Right atrium auricular region (tissue), 2 donors: Measurements from ENCODE around the gene HS3ST4. TPM values are rescaled to one million over a fixed set of nuclear protein-coding genes. Genes with fewer than 3 reads are reported as not detected.
A peak's percentile ranks its signal among the peaks of the same experiment; 100 is the strongest.

Experiments
- DNase-seq: peaks from one replicate; pipeline ENCODE4 v3.0.0-alpha.2; 2019; ENCODE audit warnings: low spot score
- H3K27ac ChIP-seq, 2 donors: fragments of 200-600 bp; sonication (generic); 1 replicate in 1 of 2; 2 replicates in 1 of 2; pipeline ENCODE4 v1.5.1; 2016 to 2019
- H3K27me3 ChIP-seq, 2 donors: fragments of 200-600 bp; sonication (generic); one replicate each; pipeline versions ENCODE4 v1.5.1 to v1.6.0; 2017 to 2019
- H3K36me3 ChIP-seq: fragments of 200-600 bp; sonication (generic); one replicate; pipeline ENCODE4 v1.5.1; 2016
- H3K4me1 ChIP-seq, 2 donors: fragments of 200-600 bp; sonication (generic); one replicate each; pipeline versions ENCODE4 v1.5.1 to v1.6.0; 2017 to 2019
- H3K4me3 ChIP-seq, 2 donors: fragments of 200-600 bp; sonication (generic); 1 replicate in 1 of 2; 2 replicates in 1 of 2; pipeline ENCODE4 v1.5.1; 2017 to 2019; ENCODE audit warnings: mild to moderate bottlenecking in 1 of 2, moderate library complexity in 1 of 2
- H3K9me3 ChIP-seq, 2 donors: fragments of 200-600 bp; sonication (generic); one replicate each; pipeline ENCODE4 v1.5.1; 2019
- total RNA-seq, 2 donors: library from RNA; depleted of rRNA; stranded (reverse); fragments of >200 nt; gene quantifications; one replicate each; pipeline ENCODE4 v1.1.0, GENCODE V29; 2016
- TF ChIP-seq, protein P1 (sequence below), 2 donors: fragments of 200-600 bp; sonication (generic); IDR thresholded peaks; one replicate each; pipeline ENCODE4 v1.5.1; 2019; ENCODE audit warnings: antibody characterized with exemption in 2 of 2

The HS3ST4 gene
- total RNA-seq, 2 donors from 2014 or later, result not detected

DNA sequence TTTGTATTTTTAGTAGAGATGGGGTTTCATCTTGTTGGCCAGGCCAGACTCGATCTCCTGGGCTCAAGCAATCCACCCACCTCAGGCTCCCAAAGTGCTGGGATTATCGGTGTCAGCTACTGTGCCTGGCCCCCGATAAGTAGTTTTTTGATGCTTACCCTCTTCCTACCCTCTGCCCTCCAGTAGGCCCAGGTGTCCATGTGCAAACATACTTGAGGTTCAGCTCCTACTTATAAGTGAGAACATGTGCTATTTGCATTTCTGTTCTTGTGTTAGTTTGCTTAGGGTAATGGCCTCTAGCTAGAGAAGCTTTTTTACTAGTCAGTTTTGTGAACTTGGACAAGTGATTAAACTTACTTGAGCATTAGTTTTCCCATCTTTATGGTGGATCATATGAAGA is 136.8 kb downstream of the HS3ST4 start:
- TF ChIP-seq, protein P1, sequence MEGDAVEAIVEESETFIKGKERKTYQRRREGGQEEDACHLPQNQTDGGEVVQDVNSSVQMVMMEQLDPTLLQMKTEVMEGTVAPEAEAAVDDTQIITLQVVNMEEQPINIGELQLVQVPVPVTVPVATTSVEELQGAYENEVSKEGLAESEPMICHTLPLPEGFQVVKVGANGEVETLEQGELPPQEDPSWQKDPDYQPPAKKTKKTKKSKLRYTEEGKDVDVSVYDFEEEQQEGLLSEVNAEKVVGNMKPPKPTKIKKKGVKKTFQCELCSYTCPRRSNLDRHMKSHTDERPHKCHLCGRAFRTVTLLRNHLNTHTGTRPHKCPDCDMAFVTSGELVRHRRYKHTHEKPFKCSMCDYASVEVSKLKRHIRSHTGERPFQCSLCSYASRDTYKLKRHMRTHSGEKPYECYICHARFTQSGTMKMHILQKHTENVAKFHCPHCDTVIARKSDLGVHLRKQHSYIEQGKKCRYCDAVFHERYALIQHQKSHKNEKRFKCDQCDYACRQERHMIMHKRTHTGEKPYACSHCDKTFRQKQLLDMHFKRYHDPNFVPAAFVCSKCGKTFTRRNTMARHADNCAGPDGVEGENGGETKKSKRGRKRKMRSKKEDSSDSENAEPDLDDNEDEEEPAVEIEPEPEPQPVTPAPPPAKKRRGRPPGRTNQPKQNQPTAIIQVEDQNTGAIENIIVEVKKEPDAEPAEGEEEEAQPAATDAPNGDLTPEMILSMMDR (IDR thresholded peaks at IDR 0.05), result no peak
- Histone ChIP-seq H3K4me3 (no peak overlapping the region), H3K36me3 (no peaks in the 10 kb centered on the region), H3K4me1 (no peaks in the 10 kb centered on the region), H3K27ac (no peak overlapping the region), H3K27me3 (no peaks in the 10 kb centered on the region), H3K9me3 (no peaks in the 10 kb centered on the region)
- no peak for DNase-seq

- Histone ChIP-seq H3K4me3 (no peak overlapping the region), H3K9me3 (no peaks in the 10 kb centered on the region), H3K4me1 (no peaks in the 10 kb centered on the region), H3K27me3 (no peaks in the 10 kb centered on the region), H3K36me3 (no peaks in the 10 kb centered on the region), H3K27ac (no peak overlapping the region)
- TF ChIP-seq, protein P1 (IDR thresholded peaks at IDR 0.05), result no peak
- no peak for DNase-seq
Observed at GRCh38 chr16:25832291-25832690, 140.5 kb downstream of the HS3ST4 start.

DNA sequence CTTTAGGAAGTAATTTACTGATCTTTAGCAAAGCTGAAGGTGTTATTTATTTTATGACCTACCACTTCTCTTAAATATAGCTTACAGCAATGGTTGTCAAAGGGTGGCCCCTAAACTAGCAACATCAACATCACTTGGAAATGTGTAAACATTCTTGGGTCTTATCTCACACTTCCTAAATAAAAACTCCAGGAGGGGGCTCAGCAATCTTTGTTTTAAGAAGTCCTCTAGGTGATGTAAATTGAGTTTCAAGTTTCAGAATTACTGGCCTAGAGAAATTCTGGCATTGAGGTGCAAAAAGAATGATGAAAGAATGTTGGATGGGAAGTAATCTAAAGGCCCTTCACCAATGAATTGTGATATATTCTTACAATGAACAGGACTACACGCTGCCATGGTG is 142.3 kb downstream of the HS3ST4 start:
- no peaks in the 10 kb centered on the region for H3K27me3 ChIP-seq
- TF ChIP-seq, protein P1 (IDR thresholded peaks at IDR 0.05), result no peak
- no peaks in the 10 kb centered on the region for H3K36me3 ChIP-seq
- H3K4me1 ChIP-seq, result no peaks in the 10 kb centered on the region
- no peak overlapping the region for H3K4me3 ChIP-seq
- no peak for DNase-seq
- no peaks in the 10 kb centered on the region for H3K9me3 ChIP-seq
- H3K27ac ChIP-seq, result no peak overlapping the region

GRCh38 chr16:25835126-25835525 is 143.4 kb downstream of the HS3ST4 start:
- H3K36me3 ChIP-seq, result no peaks in the 10 kb centered on the region
- no peak overlapping the region for H3K4me3 ChIP-seq
- no peak overlapping the region for H3K27ac ChIP-seq
- H3K9me3 ChIP-seq, result no peaks in the 10 kb centered on the region
- TF ChIP-seq, protein P1 (IDR thresholded peaks at IDR 0.05), result no peak
- DNase-seq, result no peak
- H3K27me3 ChIP-seq, result no peaks in the 10 kb centered on the region
- H3K4me1 ChIP-seq, result no peaks in the 10 kb centered on the region

DNA sequence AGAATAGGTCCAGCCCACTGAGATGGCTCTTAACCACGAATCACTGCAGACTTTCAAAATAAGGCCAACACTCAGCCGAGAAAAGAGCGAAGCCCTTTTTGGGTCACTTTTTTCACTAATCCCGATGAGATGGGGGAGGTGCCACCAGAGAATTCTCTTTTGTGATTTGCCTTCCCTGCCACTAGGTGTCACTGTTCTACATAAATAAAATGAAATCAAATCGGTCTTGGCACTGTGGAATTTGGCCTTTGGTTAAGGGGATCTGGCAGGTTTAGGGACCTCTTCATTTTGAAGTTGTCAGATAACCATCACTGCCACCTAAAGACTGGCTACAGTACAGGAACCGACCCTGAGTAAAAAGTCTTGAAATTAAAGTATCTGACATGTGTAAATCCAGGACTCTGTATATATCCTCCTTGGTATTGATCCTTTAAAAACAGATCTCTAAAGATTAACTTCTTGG is 147.0 kb downstream of the HS3ST4 start:
- DNase-seq, result no peak
- Histone ChIP-seq H3K4me1 (no peaks in the 10 kb centered on the region), H3K4me3 (no peak overlapping the region), H3K9me3 (no peaks in the 10 kb centered on the region), H3K27me3 (no peaks in the 10 kb centered on the region), H3K36me3 (no peaks in the 10 kb centered on the region), H3K27ac (no peak overlapping the region)
- TF ChIP-seq, protein P1 (IDR thresholded peaks at IDR 0.05), result peak; percentile 52 to 85

GRCh38 chr16:25841761-25842160 is 150.0 kb downstream of the HS3ST4 start:
- Histone ChIP-seq H3K27ac (no peak overlapping the region), H3K4me1 (no peaks in the 10 kb centered on the region), H3K27me3 (no peaks in the 10 kb centered on the region), H3K36me3 (no peaks in the 10 kb centered on the region), H3K4me3 (no peak overlapping the region), H3K9me3 (no peaks in the 10 kb centered on the region)
- no peak for DNase-seq
- TF ChIP-seq, protein P1 (IDR thresholded peaks at IDR 0.05), result no peak
